NCI-H774 (cell line): ENCODE measurements around the gene NYAP2.

ENCODE experiments used
- DNase-seq: peaks from one replicate; lab custom pipeline; 2025; lab: John Stamatoyannopoulos, UW

NYAP2 gene

DNA sequence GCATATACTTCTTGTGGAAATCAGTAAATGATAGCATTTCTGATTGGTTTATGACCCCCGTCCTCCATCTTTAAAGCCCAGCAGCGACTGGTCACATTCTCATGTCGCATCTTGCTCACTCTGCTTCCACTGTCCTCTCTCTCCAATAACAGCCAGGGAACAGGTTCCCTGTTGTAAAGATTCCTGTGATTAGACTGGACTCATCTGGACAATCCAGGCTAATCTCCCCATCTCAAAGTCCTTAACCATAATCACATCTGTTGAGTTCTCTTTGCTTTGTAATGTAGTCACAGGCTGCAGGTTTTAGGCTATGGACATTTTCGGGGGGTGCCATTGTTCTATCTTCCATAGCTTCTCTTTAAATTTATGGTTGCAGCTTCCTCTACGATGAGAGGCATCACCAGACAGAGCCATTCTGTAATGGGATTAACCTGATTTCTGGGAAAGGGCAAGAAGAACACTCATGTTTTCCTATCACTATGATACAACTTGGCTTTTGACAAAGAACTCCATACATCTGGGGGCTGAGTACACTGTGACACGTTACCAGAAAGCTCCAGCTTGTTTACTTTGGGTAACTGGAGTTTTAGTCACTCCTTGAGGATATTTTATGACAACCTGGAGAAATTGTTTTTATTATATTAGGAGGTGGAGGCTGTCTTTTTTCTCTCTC is 159.0 kb downstream of the NYAP2 start:
- DNase-seq: no peak

DNA sequence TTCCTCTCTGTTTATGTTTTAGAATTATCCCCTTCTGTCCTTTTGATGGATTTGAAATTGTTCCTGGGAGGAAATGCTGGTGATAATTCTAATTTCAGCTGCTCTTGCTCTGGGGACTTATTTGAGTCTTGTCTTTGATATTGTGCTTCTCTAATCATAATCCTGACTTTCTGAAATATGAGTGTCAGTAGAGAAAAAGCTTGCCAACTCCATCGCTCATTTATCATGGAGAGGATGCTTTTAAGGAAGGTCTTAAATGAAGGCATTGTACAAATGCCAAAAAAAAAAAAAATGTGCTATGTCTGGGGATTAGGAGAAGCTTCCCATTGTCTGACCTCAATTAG is 159.5 kb downstream of the NYAP2 start:
- no peak for DNase-seq

DNA sequence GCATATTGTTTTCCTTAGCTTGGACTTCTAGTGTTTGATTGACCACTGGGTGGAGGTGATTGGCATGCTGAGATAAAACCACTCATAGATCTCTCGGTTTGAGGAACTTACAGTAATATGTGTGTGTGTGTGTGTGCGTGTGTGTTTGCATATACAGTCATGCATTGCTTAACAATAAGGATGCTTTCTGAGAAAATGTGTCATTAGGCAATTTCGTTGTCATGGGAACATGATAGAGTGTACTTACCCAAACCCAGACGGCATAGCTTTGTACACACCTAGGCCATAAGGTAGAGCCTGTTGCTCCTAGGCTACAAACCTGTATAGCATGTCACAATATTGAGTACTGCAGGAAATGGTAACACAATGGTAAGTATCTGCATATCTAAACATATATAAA is 167.3 kb downstream of the NYAP2 start:
- peak; percentile 63 for DNase-seq

DNA sequence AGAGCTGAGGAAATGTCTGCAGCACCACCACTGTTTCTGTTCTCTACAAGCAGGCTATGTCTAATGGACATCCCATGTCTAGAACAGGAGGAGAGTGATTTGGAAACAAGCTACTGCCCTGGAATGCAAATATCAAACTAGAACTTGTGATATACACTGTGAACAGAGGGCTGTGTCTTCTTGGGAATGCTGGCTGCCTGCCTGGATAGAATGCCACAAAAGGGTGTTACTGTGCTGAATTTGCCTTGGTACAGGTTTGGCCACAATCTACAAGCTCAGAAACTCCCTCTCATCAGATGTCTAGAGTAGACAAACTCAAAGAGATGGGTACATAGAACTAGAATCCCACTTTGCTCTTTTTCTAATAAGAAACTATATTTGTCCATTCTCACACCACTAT is 170.5 kb downstream of the NYAP2 start:
- no peak for DNase-seq

DNA sequence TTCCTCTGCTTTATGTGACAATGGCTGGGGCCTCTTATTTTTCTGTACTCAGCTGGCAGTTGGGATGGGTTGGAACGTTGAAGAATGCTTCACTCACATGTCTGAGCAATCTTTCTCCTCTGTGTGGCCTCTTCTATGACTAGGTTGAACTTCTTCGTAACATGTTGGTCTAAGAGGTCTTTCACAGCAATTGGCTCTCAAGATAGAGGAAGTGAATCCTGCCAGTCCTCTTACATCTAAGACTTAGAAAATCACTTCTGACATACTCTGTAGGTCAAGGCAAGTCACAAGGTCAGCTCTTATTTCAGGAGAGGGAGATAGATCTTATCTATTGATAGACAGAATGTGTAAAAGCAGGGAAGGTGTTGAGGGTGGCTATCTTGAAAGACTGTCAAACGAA is 174.1 kb downstream of the NYAP2 start:
- DNase-seq: no peak

DNA sequence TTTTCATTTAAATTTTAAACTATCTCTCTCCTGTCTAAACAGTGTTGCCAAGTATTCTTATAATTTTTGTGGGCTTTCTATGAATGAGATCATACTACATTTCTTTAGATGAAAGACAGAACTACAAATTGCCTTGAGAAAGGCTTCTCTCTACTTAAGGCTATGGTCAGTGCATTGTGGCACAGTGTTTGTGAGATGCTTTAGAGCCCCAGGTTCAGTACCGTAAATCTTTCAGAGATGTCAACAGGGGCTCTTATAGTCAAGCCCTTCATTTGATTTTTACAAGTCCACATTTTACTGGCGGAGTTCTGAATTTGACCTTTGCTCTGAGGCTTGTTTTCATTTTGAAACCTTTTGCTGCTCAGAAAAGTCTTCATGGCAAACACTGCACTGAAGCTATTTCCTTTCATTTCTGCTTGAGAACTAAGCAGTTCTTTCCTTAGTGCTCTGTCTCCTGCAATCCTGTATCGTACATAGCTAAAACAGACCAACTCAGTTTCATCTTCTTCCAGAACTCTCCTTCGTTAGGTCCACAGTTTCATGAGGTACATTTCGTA is 175.2 kb downstream of the NYAP2 start:
- DNase-seq: no peak

DNA sequence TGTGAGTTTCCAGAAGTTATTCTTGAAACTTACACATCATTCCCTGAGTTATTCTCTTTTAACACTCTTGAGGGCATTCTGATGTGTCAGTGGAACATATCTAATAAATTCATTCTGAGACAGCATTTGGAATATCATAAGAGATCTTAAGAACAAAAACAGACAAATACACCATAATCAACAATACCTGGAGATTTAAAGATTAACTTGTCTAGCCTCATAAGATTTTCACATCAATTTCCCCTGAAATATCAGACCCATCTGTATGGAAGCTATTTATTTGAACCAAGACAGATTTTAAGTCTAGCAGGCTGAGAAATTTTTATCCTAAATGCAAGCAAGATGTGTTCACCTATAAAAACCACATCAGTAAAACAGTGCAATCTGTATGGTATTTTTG is 181.6 kb downstream of the NYAP2 start:
- DNase-seq: no peak

DNA sequence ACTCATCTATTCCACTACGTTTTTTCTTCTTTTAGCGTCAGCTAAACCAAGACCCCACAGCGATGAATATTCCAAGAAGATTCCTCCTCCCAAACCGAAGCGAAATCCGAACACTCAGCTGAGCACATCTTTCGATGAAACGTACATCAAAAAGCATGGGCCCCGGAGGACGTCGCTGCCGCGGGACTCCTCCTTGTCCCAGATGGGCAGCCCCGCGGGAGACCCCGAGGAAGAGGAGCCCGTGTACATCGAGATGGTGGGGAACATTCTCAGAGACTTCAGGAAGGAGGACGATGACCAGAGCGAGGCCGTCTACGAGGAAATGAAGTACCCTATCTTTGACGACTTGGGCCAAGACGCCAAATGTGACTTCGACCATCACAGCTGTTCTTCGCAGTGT is 182.4 kb downstream of the NYAP2 start:
- DNase-seq: no peak

DNA sequence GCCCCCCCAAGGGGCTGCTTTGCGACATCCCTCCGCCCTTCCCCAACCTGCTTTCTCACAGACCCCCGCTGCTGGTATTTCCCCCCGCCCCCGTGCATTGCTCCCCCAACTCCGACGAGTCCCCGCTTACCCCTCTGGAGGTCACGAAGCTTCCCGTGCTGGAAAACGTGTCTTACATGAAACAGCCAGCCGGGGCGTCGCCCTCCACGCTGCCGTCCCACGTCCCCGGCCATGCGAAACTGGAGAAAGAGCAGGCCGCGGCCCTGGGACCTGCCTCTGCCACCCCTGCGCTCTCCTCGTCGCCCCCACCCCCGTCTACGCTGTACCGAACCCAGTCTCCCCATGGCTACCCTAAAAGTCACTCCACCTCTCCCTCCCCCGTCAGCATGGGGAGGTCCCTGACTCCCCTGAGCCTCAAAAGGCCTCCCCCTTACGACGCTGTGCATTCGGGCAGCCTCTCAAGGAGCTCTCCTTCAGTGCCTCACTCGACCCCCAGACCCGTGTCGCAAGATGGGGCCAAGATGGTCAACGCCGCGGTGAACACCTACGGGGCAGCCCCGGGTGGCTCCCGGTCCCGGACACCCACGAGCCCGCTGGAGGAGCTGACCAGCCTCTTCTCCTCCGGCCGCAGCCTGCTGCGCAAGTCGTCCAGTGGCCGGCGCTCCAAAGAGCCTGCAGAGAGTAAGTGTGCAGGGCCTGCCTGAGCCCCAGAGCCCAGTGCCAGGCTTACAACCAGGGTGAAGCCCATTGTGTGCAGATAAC is 183.0 kb downstream of the NYAP2 start:
- no peak for DNase-seq

DNA sequence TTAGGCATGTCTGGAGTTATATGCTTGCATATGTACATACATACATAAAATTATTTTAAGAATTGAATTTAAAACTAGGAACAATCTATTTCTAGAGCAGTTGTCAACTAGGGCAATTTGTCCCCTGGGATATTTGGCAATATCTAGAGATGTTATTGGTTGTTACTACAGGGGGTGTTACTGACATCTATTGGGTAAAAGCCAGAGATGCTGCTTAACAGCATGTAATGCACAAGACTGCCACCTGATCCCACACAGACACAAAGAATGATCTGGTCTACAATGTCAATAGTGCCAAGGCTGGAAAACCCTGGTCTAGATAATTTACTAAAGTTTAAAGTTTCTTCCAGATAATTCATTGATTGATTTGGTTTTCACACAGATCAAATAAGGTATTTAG is 185.3 kb downstream of the NYAP2 start:
- no peak for DNase-seq

DNA sequence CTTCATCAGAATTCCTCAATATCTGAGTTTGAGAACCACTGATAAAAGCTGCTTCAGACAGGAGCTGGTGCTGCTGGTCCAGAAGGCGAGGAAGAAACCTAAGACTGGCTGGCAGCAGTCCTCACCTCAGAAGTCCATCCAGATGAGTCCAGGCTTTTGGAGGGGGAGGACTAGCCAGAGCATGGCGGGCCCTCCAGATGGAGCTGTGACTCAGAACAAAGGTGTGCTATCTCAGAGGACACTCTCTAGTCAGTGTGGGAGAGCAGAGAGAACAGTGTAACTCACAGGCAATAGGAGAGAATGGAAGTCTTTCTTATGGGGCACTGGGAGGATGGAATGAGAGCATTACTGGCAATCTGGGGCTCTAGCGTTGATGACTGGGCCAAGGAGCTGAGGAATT is 191.4 kb downstream of the NYAP2 start:
- no peak for DNase-seq

DNA sequence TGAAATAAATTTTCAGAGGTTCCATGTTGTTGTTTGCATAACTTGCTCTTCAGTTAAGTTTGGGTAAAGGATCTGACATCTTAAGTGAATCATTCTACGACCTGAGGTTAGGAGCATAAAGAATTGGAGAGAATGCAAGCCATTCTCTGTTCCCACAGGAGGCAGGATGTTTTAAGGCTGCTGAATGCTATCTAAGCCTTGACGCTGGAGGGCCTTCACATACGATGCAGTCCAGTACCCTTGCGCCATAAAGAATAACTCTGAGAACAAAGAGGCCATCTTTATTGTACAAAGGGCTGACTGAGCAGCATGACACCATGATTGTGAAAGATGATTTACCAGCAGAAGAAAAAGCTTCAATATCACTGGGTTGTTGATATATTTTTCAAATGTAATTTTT is 198.4 kb downstream of the NYAP2 start:
- no peak for DNase-seq

DNA sequence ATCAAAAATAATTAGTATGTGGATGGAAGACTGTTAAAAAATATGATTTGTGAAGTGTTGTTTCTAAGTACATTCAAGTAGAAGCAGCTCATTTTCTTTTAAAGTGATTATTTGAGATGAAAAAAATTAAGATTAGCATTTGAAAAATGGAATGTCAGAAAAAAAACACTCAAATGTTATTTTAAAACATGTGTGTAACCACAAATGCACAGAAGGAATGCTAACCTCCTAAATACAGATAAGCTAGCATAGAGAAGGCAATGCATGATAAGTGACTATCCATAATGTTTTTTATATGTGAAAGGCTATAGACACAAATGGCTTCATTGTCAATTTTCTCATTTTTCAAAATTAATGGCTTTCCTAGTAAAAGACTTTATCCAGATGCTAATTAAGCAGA is 198.9 kb downstream of the NYAP2 start:
- no peak for DNase-seq

DNA sequence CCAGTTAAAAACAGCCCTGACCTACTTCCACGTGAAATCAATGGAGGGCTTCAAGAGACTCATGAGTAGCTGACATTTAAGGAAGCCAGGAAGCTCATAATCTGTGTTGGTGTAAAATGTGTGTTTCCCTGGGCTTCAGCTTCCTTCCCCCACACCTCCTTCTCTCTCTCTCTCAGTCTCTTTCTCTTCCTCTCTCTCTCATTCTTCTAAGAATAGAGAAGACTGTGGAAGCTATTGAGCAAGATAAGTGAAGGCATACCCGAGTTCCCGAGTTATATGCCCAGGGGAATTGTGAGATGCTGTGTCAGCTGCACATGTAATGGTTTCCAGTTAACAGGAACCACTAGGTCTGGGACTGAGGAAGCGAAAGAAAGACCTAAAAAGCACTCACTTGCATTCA is 199.4 kb downstream of the NYAP2 start:
- no peak for DNase-seq

DNA sequence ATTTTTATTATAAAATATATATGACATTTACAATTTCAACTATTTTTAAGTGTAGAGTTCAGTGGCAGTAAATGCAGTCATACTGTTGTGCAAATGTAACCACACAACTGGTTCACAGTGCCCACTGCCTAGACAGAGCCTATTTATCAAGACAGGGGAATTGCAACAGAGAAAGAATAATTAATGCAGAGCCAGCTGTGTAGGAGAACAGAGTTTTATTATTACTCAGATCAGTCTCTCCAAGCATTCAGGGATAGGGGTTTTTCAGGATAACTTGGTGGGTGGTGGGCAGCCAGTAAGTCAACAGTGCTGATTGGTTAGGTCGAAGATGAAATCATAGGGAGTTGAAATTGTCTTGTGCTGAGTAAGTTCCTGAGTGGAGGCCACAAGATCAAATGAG is 200.3 kb downstream of the NYAP2 start:
- no peak for DNase-seq

DNA sequence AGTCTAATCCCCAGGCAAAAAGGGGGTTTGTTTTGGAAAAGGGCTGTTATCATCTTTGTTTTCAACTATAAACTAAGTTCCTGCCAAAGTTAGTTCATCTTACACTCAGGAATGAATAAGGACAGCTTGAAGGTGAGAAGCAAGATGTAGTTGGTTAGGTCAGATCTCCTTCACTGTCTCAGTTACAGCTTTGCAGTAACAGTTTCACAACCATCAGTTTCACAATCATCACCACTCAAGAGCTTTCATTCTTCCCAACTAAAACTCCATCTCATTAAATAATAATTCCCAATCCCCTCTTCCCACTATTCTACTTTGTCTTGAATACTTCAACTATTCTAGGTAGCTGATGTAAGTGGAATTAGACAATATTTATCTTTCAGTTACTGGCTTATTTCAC is 200.9 kb downstream of the NYAP2 start:
- no peak for DNase-seq

DNA sequence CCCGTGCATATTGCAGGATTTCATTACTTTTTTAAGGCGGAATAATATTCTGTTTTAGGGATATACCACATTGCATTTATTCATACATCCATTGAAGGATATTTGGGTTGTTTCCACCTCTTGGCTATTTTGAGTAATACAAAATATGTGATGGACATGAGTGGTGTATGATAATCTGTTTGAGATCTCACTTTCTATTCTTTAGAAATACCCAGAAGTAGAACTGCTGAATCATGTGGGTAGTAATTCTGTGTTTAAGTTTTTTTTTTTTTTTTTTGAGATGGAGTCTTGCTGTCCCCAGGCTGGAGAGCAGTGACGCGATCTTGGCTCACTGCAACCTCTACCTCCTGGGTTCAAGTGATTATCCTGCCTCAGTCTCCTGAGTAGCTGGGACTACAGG is 201.4 kb downstream of the NYAP2 start:
- no peak for DNase-seq

DNA sequence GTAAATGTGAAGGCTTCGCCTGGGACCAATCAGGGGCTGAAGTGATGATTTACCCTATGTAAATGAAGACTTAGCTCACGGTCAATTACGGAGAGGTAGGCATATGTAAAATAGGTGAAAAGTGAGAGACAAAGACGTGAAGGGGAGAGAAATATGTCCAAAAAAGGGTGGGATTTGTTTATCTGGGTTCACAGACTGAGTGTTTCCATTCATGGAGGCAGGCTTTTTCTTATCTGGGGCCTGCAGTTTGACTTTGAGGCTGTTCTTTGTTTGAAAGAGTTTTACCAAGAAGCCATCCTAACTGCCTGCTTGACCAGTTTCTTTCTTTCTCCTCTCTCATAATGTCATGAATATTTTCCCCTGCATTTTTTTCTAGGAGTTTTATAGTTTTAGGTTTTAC is 202.7 kb downstream of the NYAP2 start:
- DNase-seq: no peak

DNA sequence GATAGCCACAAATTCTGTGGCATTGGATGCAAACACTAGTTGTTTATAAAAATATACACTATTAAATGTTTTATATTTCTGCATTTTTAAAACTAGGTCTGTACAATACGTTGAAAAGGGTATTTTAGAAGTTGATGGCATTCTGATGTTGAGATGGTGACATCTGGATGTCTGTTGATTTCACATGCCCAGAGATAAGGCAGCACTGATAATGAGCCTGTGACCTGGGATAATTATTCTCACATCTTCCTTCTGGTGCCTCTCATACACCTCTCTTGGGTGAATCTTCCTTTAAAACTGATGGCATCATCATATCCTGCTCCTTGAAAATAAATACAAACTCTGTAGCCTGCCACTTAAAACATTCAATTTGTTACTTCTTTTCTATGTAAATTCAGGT is 208.6 kb downstream of the NYAP2 start:
- no peak for DNase-seq

DNA sequence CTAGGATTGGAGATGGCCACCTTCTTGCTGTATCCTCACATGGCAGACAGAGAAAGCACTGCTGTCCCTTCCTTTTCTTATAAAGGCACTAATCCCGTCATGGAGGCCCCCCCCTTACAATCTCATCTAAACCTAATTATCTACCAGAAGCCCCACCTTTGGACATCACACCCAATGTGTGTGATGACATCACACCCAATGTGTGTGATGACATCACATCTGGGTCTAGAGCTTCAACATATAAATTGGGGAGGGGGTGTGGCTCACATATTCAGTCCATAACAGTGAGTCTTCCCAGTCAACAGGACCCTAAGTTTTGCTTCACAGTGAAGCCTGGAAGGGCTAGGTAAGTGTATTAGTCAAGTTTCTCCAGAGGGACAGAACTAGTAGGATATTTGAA is 213.1 kb downstream of the NYAP2 start:
- DNase-seq: no peak

DNA sequence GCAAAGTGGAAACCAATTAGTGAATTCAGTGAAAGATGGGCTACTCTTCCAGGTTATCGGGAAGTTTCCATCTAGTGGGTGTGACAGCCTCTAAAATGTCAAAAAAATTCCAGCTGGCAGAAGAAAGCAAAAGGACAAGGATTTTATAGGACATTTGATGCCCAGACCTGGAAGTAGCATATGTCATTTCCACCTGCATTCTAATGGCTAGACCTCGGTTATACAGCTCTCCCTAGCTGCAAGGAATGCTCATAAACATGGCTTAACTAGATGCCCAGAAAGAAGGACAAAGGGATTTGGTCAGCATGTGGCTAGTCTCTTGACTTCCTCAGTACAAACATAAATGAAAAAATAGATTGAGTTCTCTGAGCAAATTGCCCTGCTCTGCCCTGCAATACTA is 215.4 kb downstream of the NYAP2 start:
- no peak for DNase-seq

DNA sequence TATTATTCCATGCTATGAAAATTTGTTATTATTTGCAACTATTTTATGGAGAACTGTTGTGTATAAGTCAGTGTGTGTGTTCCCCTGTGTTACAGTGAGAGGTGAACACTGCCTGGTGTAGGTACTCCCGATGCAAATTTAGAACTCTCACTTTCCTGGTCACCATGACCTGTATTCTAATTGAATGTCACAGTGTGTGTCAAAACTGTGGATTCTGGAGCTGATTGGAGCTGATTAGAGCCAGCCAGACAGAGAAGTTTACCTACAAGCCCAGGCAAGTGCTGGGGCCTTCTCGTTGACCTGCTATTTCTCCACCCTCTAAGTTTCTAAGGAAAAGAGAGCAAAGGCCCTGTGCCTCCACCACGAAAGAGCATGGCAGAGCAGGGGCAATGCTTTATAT is 216.0 kb downstream of the NYAP2 start:
- DNase-seq: no peak

DNA sequence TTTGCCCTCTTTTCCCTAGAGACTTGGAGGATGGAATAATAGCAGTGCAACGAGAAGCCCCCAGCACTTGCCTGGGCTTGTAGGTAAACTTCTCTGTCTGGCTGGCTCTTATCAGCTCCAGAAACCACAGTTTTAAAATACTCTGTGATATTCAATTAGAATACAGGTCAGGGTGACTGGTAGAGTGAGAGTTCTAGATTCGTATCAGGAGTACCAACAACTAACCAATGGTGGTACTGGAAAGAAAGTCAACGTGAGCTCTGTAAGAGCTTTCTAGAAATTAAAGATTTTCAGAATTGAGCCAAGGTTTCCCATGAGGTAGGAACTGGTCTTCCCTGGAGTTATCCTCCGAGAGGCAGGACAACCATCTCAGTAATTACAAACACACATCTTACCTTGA is 216.9 kb downstream of the NYAP2 start:
- no peak for DNase-seq

DNA sequence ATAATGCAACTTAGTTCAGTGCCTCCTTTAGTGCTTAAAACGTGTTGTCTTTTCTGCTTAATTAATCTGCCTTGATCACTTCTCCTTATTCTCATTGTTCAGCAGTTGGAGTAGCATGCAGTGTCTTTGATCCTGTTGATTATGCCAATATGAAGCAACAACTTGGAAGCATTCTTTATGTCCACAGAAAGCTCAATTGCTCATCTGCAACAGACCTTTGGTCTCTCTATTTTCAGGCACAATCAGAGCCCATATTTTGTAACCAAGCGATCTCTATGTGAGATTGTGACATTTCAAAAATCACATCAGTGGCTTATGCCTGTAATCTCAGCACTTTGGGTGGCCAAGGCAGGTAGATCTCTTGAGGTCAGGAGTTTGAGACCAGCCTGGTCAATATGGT is 217.3 kb downstream of the NYAP2 start:
- DNase-seq: no peak
